Right lobe of liver (tissue), 4 donors: ENCODE data around the gene CREB3L4.

Experiments used
- CTCF ChIP-seq, 4 donors: fragments of 200-600 bp in 3 of 4; fragments of 450-650 bp in 1 of 4; IDR thresholded peaks; one replicate each; pipeline versions ENCODE4 v1.5.1 to v1.8.0; 2016 to 2022; ENCODE audit warnings: antibody characterized with exemption in 4 of 4, mild to moderate bottlenecking in 2 of 4
- POLR2A ChIP-seq: fragments of 450-650 bp; IDR thresholded peaks from one replicate; pipeline ENCODE4 v1.6.1; 2017; ENCODE audit warnings: antibody characterized with exemption, mild to moderate bottlenecking
- donor health status: DM: no; HTN: no; CAD: no.
- donor health status: DM: no; HTN: no; CAD: no.
- donor health status: DM: no; HTN: yes; CAD: no.

- no peak for TF ChIP-seq CTCF (IDR thresholded peaks at IDR 0.05)
- TF ChIP-seq POLR2A = no peak
Measured at GRCh38 chr1:153936011-153936802, 31.5 kb upstream of the CREB3L4 start.
